Stimulated activated CD4-positive, alpha-beta T cell treated with anti-CD3 and anti-CD28 coated beads, Interleukin-15, amount 100 ng/mL, for 48 hours (primary cell): ENCODE results near the gene OSBPL3.

Experiments
- DNase-seq, 2 donors: peaks; one replicate each; pipeline ENCODE4 v3.0.0-alpha.2; 2020; ENCODE audit warnings: low read depth in 2 of 2

OSBPL3 gene

DNA sequence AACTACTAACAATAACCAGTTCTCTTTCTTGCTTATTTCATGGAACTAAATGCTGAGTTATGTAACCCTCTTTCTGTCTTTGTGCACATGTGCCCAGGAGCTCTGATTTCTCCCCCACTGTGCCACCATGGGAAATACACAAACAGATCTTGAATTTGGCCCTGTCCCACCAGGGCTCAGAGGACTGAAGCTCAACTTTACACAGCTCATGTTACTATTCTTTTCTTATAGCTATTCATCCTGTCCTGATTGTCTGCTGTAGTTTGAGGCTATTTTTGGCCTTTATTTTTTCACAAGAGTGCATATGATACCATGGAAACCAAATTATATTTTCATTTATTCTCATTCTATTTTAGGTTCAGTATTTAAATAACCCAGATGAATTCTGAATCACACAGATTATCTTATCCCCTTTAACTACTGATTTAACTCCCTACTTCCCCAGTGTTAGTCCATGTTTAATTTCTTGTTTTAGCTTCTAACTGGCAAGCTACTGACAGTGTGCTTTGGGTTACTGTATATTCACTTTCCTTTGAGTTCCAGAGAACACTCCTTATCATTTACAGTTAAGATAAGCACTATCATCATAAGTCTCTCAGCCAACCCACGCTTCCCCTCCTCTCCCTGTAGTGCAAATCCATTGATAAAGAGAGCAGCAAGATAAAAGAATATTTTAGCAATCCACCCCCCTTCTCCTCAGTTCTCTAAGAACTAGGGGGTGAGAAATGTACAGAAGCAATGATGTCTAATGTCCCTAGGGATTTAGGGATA lies 150.9 kb downstream of the OSBPL3 start:
- no peak for DNase-seq

DNA sequence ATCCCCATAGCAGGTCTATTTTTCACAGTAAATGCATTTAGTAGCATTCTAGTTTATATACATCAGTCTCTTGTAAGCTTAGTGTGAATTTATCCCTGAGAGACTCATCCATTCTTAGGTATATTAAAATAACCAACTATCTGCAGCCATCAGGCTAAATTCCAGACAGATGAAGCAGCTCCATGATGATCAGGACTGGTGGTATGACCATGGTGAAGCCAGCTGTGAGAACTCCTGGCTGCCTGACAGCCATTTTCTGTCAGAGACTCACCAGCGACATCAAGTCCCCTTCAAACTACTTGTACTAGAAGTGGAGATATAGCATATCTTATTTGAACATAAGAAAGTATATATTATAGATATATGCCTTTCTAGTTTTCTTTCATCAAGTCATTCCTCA lies 152.4 kb downstream of the OSBPL3 start:
- DNase-seq: no peak

DNA sequence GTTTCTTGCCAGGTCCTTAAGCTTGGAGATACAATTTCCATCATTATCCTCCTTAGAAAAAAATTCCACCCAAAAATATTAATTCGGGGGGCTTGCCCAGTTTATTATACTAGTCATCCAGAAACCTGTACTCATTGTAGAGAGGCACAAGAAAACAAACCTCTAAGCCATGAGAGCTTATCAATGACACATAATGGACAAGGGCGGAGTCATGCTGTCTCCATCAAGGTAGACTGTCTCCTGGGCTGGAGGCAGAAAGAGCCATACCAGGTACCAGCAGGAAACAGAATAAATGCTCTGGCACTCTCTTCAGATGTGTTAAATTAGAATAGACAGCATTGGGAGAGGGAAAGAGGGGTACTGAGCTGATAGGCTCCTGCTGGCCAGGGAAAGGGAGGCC lies 153.0 kb downstream of the OSBPL3 start:
- DNase-seq: no peak

DNA sequence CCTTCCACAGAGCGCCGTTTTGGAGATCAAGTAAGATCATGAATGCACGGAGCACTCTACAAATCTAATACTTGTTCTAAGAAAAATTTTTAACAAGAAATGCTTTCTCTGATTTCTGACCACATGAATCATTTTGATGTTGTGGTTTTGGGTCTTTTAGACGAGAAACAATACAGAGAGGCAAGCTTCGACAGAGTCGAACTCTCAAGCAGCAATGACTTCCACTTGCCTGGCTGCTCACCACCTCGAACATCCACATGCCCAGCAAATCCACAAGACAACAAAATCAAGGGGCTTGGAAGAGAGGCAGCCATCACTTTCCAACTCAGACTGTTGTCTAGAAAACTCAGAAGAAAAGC lies 153.3 kb downstream of the OSBPL3 start:
- DNase-seq: no peak

DNA sequence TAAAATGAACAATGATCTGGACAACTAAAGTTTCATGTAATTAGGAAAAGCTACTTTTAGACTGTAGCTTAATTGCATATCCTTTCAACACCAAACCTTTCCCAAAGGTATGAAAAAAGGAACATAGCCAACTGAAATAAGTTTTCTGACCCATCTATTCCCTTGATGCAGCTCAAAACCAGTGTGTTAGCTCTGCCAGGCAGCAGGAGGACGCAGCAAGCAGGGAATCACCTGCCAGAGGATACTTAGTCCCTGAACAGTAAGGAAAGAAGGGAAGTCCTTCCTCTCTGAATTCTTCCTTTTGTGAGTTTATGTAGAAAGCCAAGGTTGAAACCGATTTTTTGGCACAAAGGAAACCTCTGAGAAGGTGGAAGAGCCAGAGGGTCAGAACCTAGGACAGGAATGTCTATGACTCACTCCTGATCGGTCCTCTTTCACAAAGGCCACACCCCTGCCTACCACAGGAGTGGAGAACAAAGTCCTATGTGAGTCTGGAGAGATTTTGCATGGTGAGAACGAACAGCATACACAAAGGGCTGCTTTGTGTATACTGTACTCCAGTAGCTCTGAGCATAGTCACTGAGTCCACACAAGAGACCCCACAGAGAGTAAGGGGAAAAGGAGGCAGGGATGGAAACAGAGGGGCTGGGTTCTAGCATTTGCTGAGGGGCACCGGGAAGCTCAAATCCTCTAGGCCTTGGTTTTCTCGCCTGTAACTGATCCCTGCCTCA lies 153.9 kb downstream of the OSBPL3 start:
- no peak for DNase-seq

DNA sequence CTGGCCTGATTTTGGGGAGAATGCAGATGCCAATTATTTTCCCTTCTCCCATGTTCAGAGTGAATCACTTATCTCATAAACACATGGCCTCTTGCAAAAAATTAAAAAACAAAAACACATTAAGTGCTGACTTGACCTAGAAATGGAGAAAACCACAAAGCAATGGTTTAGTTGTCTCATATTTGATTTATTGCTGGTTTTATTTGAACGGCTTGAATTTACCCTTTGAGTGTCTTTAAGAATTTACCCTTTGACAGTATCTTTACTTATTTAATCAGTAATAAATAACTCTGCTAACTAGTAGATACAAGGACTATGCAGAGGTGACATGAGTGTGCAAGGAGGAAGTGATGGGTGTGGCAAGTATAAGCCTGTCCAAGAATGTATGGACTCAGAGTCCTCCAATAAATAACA lies 154.6 kb downstream of the OSBPL3 start:
- no peak for DNase-seq

DNA sequence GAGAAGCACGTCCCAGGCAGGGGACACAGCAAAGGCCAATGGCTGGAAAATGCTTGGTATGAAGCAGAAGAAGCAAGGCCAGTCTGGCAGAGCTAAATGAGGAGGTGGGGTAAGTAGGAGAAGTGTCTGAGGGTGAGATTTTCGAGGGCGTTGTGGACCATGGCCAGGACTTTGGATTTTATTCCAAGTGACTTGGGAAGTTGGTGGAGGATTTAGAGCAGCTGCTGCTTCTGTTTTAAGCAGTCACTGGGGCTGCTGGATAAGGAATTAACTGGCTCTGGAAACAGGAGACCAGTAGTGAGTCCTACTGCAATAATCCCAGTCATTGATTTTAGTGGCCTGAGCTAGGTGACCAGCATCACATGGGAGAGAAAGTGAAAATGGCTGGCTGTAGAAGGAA lies 155.1 kb downstream of the OSBPL3 start:
- DNase-seq: no peak

DNA sequence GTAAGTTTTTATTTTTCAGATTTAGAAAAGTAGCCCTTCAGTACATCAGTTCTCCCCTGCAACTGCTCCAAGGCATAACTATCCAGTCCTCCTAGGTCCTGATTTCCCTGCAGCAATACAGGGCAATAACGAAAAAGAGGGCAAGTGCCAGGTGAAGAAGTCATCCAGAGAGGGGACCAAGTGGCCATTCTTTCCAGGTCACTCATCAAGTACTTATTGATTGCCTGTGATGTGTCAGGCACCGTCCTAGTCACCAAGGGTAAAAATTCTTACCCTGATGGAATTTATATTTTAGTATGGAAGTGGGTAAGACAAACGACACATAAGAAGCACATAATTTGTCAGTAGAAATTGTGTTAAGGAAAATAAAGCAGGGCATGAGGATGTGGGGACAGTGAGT lies 155.6 kb downstream of the OSBPL3 start:
- DNase-seq: no peak

DNA sequence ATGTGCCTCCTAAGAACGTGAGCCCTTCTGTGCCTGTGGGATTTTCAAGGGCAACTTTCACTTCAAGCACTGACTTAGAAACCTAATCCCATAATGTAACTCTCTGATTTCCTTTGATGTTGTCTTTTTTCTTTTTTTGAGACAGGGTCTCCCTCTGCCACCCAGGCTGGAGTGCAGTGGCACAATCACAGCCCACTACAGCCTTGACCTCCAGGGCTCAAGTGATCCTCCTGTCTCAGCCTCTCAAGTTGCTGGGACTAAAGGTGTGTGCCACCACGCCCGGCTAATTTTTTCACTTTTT lies 158.3 kb downstream of the OSBPL3 start:
- DNase-seq: no peak

DNA sequence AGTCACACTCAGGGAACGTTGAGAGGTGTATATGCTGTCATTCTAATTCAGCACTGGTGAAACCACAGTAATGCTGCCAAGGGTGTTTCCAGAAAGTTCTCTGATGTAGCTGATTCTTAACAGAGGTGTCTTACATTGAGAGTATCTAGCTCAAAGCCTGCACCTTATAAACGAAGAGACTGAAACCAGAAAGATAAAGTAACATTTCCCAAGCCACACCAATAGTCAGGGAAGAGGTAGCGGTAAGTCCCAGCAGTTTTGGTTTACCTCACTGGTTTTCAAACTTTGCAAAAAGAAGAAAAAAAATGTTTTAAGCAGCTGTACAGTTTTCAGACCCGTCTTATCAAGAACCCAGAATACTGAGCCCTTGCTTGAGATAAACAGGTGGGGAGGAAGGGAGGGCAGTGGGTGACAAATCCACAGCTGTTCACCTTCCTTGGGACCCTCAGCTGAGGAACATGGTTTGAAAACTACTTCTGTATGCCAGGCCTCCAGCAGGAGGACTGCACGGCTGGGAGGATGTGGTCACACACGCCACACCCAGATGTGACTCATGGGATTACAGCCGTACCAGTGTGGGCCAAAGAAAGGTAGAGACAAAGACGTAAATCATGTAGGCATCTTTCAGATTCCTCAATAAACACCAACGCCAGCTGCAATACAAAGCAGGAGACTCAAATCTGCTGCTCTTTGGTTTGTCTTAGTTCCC lies 158.8 kb downstream of the OSBPL3 start:
- DNase-seq: peak; percentile 71 to 75

DNA sequence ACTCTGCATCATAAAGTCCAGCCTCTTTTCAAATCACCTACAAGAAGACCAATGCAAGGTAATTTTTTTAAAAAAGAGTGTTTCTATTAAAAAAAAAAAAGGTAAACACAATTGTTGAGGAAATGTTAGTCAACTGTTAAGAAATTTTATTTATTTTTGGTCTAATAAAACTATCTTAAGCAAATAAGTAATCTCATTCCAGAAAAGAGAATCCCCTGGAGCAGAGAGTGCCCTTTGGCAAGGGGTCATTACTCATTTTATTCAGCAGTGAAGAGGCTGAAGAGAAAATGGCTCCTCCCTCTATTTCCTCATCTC lies 159.3 kb downstream of the OSBPL3 start:
- DNase-seq: no peak

DNA sequence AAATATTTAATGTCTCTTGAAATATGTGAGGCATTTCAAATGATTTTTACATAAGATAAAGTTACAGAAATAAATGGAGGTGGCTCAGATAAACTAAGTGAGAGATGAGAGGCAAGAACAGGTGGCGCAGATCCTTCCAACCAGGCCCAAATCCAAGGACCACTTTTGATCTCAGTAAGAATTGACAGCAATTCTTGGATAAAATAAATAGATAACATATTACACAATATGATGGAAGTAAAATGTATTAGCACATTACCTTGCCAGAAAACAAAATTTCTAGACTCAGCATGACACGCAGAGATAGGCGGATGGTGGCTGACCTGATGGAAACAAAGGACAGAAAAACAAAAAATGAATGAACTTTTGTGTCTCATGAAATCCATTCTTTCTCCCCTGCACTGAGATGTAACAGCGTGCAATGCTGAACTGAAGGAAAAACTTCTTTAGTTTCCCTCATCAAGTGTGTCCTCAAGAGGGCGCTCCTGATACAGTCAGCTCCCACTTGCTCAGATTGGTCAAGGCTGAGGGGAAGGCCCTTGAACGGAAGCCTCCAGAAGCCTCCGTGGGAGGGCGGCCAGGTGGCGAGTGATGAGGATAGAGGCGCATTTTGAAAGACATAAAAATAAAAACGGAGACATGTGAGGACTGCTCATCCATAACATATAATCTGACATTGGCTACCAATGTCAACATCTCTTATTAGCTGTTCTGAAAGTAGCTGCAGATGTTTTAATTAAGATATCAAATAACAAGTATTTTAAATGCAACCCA lies 159.9 kb downstream of the OSBPL3 start:
- DNase-seq: peak; percentile 61 to 69

DNA sequence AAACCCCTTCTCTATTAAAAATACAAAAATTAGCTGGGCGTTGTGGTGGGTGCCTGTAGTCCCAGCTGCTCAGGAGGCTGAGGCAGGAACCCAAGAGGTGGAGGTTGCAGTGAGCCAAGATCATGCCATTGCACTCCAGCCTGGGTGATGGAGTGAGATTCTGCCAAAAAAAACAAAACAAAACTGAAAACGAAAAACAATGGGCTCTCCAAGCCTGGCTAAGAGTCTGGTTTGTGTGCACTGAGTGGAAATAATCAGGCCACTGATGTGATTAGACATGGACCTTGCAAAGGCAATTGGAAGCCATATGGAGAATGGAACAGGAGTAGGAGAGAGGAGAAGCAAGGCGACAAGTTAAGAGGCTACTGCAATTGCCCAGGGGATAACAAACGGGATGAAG lies 162.6 kb downstream of the OSBPL3 start:
- DNase-seq: no peak

DNA sequence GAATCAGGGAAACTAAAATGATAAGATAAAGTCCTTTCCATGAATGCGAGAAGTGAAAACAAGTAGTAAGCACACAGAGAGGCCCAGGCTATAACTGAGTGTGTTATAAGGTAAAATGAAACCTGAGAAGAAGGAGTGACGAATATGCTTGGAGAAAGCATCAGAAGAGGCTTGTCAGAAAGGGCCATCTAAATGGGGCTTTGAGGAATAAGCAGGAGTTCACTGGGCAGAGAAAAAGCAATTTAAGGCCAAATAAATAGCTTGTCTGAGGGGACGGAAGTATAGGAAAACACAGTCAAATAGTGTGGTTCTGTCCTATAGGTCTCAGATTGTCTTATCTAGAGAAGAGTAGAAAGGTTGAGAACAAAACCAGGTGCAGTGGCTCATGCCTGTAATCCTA lies 163.1 kb downstream of the OSBPL3 start:
- no peak for DNase-seq

DNA sequence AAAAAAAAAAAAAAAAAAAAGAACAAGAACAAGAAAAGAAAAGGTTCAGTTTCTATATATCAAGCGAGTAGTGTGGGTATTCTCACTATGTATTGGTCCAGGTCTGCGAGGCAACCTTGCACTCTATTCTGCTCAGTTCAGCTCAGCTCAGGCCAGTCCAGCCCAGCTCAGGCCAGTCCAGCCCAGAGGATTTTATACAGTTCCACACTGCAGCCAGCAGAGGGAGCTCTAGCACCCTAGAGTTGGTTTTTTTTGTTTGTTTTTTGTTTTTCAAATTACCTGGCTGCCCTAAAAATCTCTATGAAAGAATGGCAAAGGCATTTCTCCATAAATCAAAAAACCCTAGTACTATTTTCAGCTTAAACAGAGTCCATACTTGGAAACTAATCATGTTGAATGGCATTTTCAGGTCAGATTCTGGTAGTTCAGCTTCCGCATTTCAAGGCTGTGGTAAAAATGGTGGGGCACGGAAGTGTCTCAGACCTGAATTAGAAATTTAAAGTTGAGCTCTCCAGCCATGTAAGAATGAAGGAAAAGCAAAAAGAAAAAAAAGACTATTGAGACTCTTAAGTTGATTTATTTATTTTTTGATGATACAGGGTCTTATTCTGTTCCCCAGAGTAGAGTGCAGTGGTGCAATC lies 167.6 kb downstream of the OSBPL3 start:
- no peak for DNase-seq

DNA sequence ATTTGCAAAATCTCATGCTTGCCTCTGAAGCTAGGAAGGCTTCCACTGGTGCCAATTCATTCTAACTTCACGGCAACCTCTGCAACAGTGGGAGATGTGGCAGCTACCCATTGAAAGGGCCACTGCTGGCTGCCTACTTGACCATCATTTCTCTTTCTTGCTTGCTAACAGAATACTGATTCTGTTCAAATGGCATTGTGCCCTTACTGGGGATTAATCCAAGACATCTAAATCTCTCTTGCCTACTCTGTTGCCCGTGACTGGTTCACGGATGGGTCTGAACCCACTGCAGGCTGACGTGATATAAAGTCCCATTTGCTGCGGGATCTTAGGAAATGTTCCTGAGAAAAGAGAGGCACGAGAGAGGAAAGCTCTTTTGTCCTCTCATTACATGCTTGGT lies 171.5 kb downstream of the OSBPL3 start:
- no peak for DNase-seq

DNA sequence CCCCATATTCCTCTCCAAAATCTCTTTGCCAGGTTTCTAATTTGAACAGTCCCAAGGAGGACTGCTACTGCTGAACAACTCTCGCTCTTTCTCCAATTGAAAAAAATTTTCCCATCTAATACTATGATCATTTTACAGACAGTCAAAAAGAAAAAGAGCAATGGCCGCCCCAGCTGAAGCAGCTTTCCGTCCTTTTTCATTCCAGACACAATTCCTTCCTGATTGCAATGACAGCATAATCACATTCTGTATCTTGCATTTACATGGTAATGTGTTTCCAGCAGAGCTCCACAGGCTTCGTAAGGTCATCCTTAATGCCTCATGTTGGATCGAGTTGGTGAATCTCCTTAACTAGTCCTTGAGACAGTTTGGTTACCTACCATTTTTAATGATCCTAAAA lies 177.7 kb downstream of the OSBPL3 start:
- no peak for DNase-seq

DNA sequence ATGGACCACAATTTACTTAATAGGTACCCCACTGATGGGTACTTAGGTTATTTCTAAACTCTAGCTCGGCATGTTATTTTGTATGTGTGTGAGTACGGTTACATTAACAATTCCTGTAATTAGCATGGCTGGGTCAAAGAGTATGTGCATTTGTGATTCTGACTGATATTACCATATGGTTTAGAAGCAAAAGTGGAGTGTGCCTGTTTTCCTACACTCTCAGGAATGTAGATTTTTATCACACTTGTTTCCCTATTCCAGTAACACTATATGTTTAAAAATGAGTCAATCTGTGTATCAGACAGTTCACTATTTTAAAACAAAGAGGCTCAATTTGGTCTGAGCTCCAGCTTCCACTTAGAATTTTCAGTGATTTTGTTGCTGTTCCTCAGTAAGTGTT lies 178.1 kb downstream of the OSBPL3 start:
- no peak for DNase-seq

DNA sequence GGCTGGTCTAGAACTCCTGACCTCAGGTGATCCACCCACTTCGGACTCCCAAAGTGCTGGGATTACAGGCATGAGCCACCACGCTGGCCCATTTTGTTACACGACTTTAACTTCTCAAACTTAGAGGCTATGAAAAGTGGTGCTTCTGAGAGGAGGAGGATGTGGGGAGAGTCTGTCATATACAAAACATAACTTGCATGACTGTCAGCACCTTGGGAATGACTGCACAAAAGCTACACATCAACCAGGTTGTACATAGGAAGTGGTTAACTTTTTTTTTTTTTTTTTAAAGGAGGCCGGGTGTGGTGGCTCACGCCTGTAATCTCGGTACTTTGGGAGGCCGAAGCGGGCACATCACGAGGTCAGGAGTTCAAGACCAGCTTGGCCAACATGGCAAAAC lies 179.3 kb downstream of the OSBPL3 start:
- no peak for DNase-seq

DNA sequence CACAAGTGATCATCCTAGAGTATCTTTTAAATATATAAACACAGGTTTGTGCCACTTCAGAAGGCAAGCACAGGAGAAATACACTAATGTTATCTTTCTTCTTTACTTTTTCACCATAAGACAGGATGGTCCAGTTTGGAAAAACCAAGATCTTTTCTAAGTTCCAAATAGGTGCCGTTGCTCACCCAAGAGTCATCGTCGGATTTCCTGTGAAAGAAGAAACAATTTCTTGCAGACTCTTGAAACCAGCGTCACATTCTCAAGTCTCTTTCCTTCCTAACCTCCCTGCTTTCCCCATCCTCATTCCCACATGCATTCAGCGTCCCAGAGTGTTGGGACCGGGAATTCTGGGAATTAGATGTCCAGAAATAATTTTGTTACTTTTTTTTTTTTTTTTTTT lies 179.9 kb downstream of the OSBPL3 start:
- DNase-seq: no peak

DNA sequence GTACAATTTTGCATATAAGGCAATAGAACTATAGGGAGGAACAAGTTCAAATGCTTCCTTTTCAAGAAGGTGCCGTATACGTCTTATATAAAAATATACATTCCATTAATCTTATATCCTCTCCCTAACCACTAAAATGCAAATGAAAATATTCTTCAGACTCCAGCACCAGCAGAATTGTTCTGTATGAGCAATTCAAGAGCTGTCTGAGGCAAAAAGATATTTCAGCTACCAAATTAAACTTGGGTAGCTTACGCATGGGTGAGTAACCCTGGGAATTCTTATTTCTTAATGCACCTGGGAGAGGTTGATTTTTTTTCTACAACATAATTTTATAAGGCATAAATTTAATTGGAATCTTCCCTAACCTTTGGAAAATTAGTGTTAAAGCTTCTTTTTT lies 180.5 kb downstream of the OSBPL3 start:
- no peak for DNase-seq

DNA sequence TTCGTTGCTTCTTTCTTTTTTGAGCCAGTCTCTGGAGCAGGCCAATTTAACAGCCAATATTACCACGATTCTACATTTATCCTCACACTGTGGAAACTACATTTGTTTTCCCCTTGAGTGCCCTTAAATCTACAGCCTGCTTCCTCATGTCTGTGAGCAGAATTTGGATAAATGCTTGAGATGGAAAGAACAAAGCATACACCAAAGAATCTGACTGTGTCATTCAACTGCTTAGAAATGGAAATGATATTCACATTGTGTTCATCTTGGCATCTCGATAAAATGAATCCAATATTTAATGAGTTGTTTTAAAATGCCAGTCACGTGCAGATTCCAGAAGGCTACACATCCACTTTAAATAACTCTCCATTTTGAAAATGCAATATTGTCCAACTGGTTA lies 181.7 kb downstream of the OSBPL3 start:
- DNase-seq: no peak
